Measurements from ENCODE around the gene EIF3K. TPM values are rescaled to one million over a fixed set of nuclear protein-coding genes. Genes with fewer than 3 reads are reported as not detected.

The EIF3K gene
- total RNA-seq, 1 donor from 2014 or later = 344 TPM

DNA sequence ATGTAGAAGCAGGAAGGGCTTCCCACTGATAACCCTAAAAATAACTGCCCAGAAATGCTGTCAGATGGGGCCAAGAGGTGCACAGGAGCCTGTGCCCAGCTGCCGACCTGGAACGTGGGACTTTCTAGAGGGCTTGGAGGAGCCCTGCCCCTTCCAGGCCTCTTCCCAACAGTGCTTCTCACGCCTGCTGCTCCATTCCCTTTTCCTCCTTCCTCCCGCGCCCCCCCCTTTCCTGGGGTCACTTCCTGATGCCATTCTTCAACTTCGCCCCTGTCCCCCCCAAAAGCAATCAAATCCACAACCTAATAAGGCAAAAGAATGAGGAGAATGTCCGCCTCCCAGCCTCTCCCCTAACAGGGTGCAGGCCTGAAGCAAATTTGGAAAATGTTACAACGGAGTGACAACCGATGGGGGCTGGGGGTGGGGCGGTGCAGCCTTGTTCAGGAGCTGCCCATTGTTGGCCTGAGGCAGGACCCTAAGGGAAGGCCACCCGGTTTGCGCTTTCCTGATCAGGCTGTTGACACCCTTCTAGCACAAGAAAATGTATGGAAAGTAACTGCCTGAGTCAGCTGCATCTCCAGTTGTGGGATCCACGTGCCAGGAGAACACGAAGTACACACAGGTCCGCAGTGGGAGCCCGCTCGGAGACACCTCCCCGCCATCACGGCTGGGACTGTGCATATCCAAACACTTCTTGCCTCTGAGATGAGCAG lies 47.1 kb downstream of the EIF3K start:
- ChIA-PET CTCF (no interaction called here), POLR2A (interaction anchor here (0.6 kb wide), 1 partner anchor 62 kb away, joined by 4 read pairs; no protein-coding TSS in a partner anchor)
- intact Hi-C loops (cut with micrococcal nuclease) = loop anchor here (2.0 kb wide), 1 partner anchor 17 kb away; no protein-coding TSS in a partner anchor
- Mint-ChIP-seq H3K4me1 (peaks cover 73% of the 10 kb centered on the region), H3K27ac (peak overlapping the region; percentile 91), H3K27me3 (no peaks in the 10 kb centered on the region), H3K36me3 (ENCODE audit: low read depth) (peaks cover 5% of the 10 kb centered on the region), H3K4me3 (no peak overlapping the region), H3K9me3 (no peaks in the 10 kb centered on the region)
- TF ChIP-seq, protein P1, sequence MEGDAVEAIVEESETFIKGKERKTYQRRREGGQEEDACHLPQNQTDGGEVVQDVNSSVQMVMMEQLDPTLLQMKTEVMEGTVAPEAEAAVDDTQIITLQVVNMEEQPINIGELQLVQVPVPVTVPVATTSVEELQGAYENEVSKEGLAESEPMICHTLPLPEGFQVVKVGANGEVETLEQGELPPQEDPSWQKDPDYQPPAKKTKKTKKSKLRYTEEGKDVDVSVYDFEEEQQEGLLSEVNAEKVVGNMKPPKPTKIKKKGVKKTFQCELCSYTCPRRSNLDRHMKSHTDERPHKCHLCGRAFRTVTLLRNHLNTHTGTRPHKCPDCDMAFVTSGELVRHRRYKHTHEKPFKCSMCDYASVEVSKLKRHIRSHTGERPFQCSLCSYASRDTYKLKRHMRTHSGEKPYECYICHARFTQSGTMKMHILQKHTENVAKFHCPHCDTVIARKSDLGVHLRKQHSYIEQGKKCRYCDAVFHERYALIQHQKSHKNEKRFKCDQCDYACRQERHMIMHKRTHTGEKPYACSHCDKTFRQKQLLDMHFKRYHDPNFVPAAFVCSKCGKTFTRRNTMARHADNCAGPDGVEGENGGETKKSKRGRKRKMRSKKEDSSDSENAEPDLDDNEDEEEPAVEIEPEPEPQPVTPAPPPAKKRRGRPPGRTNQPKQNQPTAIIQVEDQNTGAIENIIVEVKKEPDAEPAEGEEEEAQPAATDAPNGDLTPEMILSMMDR (IDR thresholded peaks at IDR 0.05) = no peak
- no peak for DNase-seq
- no peak for ATAC-seq (ENCODE audit: low read depth)

DNA sequence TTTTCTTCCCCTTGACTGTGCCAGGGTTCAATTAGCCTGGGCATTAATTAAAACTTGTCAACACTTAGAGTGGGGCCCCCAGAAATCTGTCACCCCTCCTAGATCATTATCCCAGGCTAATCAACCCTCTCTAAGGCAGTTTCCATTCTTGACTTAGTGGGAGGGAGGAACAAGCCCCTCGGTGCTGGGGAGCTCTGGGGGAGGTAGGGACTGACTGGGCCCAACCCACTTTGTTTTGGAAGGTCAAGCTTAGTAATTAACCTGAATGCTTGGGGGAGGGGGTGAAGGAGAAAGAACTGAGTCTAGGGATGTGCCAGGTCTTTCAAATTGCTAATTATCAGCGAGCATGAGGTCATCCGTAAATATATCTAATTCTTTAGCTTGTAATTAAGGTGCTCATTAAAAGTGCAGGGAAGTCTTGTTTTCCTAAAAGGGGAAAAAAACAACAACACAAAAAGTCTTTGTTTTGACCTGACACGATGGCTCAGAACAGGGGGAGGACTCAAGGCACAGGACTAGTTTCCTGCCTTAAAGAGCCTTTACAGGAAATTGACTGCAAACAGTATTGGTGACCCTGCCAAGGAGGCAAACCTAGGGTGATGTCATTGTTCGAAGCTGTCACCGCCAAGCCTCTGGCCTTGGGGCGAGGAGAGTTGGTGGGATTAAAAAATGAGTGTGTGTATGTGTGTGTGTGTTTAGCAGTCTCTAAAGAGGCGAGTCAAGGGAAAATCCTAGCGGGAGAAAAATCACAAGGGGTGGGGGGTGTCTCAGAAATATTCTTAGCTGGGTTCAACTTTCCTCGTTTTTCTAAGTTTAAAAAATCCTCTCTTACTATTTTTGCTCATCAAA lies 47.9 kb downstream of the EIF3K start:
- intact Hi-C loops (cut with micrococcal nuclease) = loop anchor here (2.0 kb wide), 1 partner anchor 18 kb away; no protein-coding TSS in a partner anchor
- TF ChIP-seq, protein P1 (IDR thresholded peaks at IDR 0.05) = no peak
- H3K27ac Mint-ChIP-seq = peak overlapping the region; percentile 91
- ChIA-PET POLR2A (interaction anchor here (0.5 to 2.5 kb wide), 6 partner anchors 18 to 556 kb away, joined by 3 to 21 read pairs (median 4); partner anchors contain the start of genes ACTN4 and RINL), CTCF (interaction anchor here (0.8 to 1.1 kb wide), 2 partner anchors 13 to 30 kb away, joined by 3 to 4 read pairs; no protein-coding TSS in a partner anchor)
- no peak for DNase-seq
- H3K4me3 Mint-ChIP-seq = peak overlapping the region; percentile 76
- ATAC-seq (ENCODE audit: low read depth) = peak; percentile 77
- peaks cover 80% of the 10 kb centered on the region for H3K4me1 Mint-ChIP-seq
- H3K9me3 Mint-ChIP-seq = no peaks in the 10 kb centered on the region
- H3K27me3 Mint-ChIP-seq = no peaks in the 10 kb centered on the region
- H3K36me3 Mint-ChIP-seq (ENCODE audit: low read depth) = peaks cover 6% of the 10 kb centered on the region

DNA sequence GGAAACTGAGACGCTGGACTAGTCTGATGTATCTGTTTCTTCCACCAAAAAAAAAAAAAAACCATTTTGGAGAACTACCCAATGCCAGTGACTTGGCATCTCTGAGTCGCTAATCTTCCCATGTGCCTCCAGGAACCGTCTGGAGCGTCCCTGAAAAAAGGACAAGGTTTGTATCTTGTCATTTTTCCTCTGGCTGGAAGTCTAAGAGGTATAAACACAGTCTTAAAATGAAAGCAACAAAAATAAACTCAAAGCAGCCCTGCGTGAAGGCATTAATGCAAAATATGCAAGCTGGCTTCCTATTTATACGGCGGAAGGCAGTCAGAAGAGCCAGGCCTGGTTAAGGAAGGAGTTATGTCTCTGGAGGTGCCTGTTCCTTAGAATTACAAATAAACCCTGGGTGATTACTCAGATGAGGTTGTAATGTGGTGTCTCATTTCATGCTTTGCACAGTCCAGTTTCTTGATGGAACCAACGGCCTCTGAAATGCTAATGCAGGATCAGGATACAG lies 48.7 kb downstream of the EIF3K start:
- TF ChIP-seq, protein P1 (IDR thresholded peaks at IDR 0.05) = no peak
- Mint-ChIP-seq H3K27me3 (no peaks in the 10 kb centered on the region), H3K9me3 (no peaks in the 10 kb centered on the region), H3K27ac (peak overlapping the region; percentile 91), H3K4me3 (peak overlapping the region; percentile 70), H3K36me3 (ENCODE audit: low read depth) (peaks cover 7% of the 10 kb centered on the region), H3K4me1 (peaks cover 81% of the 10 kb centered on the region)
- intact Hi-C loops (cut with micrococcal nuclease) = loop anchor here (2.0 kb wide), 1 partner anchor 19 kb away; no protein-coding TSS in a partner anchor
- DNase-seq (no peak), ATAC-seq (ENCODE audit: low read depth) (peak; percentile 43)
- POLR2A ChIA-PET = interaction anchor here (0.6 to 2.5 kb wide), 5 partner anchors 14 to 557 kb away, joined by 3 to 21 read pairs (median 5); partner anchors contain the start of genes ACTN4 and RINL
- CTCF ChIA-PET = interaction anchor here (1.1 to 1.3 kb wide), 2 partner anchors 31 to 34 kb away, joined by 4 to 5 read pairs; no protein-coding TSS in a partner anchor

DNA sequence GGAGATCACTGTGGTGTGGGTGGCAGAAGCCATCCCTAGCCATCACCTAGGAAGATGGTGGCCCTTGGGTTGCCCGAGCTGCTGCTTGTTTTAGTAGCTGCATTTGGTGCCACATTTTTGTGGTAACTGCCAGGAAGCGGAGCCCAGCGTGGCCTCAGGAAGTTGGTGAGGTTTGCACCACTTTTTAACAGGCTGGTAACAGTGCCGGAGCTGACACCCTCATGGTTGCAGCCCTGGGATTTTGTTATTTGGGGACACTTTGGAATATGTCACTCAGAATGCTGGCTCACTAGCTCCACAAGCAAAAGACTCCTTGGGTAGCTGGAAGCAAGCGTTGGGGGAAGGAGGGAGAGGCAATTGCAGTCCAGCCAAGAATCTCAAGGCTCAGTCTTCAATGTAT lies 50.6 kb downstream of the EIF3K start:
- Mint-ChIP-seq H3K9me3 (no peaks in the 10 kb centered on the region), H3K4me1 (peaks cover 79% of the 10 kb centered on the region), H3K4me3 (peak overlapping the region; percentile 67), H3K27ac (peak overlapping the region; percentile 91), H3K27me3 (no peaks in the 10 kb centered on the region), H3K36me3 (ENCODE audit: low read depth) (peaks cover 5% of the 10 kb centered on the region)
- ATAC-seq (ENCODE audit: low read depth) (no peak), DNase-seq (no peak)
- POLR2A ChIA-PET = interaction anchor here (0.8 to 0.9 kb wide), 3 partner anchors 8 to 65 kb away, joined by 3 to 4 read pairs (median 3); partner anchors contain the start of gene ACTN4
- CTCF ChIA-PET = interaction anchor here (1.0 kb wide), 1 partner anchor 13 kb away, joined by 3 read pairs; no protein-coding TSS in a partner anchor
- intact Hi-C loops (cut with micrococcal nuclease) = no loop called here
- TF ChIP-seq, protein P1 (IDR thresholded peaks at IDR 0.05) = no peak

Measured in activated B cell treated with CpG ODN at 0.5 μM for 24 hours (primary cell).